ENCODE measurements around the gene NOTCH1. TPM values are rescaled to one million over a fixed set of nuclear protein-coding genes. Genes with fewer than 3 reads are reported as not detected.

NOTCH1 gene
- total and polyA plus RNA-seq, 7 experiments from 2014 or later = 1.9 to 92.9 (median 52.0) TPM

DNA sequence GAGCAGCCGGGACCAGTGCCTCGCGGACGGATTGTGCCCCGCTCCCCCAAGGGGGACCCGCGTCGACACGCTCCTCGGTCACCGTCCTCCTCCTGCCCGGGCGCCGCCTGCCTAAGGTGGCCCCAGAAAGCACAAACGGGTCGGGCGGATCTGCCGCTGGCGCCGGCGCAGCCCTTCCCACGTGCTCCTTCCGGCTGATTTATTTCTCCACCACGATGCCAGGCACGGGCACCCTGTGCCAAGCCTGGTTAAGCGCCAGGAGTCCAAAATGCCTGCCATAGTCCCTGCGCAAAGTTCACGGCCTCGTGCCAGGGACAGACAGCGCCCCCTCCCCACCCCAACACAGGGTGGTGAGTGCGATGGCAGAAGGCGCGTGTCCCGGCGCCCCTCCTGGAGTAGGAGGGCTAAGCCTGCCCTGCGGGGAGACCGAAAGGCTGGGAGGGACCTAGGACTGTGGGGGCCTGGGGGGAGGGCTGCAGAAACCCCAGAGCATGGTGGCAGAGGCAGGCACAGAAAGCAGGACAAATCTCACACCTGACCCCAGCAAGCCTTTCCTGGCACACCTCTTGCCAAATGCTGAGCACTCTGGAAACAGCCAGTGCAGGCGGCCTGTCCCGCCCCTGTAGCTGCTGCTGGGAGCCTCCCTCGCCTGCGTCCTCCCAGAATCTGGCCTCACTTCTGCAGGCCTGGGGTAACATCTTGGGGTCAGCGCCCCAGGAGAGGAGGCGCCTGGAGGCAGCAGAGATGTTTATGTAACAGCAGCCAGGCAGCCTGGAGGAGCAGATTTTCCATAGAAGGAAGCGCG lies 1.1 kb upstream of the NOTCH1 start:
- Histone ChIP-seq H3K27ac (ENCODE audit: low read depth, low read length) (peak overlapping the region; percentile 70), H3K36me3 (ENCODE audit: control insufficient read depth in 2 of 3, insufficient read depth in 3 of 3, low read length in 3 of 3) (peaks cover 0 to 10% (median 0%) of the 10 kb centered on the region in 3 experiments), H3K9me3 (ENCODE audit: control insufficient read depth in 2 of 3, low read length in 3 of 3) (no peaks in the 10 kb centered on the region), H3K4me3 (ENCODE audit: low read length) (peak overlapping the region; percentile 64), H3K27me3 (ENCODE audit: control insufficient read depth in 2 of 2, insufficient read depth in 2 of 2, low read length in 2 of 2) (no peaks in the 10 kb centered on the region), H3K4me1 (ENCODE audit: control insufficient read depth in 2 of 2, insufficient read depth in 2 of 2, low read length in 2 of 2) (peaks cover 20 to 37% of the 10 kb centered on the region in 2 donors)
- Mint-ChIP-seq H3K9me3 (no peaks in the 10 kb centered on the region), H3K27me3 (peaks cover 0 to 2% (median 0%) of the 10 kb centered on the region in 5 donors), H3K4me3 (peak overlapping the region; percentile 77 to 89 (median 83)), H3K36me3 (peaks cover 0 to 3% (median 0%) of the 10 kb centered on the region in 5 donors), H3K27ac (peak overlapping the region in 8 of 9 donors; percentile 60 to 90 (median 80)), H3K4me1 (peaks cover 7 to 43% (median 29%) of the 10 kb centered on the region in 7 donors)
- CTCF ChIA-PET = no interaction called here
- DNase-seq = peak; percentile 38 to 65 (median 59)
- intact Hi-C loops (cut with micrococcal nuclease) = loop anchor here (1.0 to 10.0 kb wide), 12 partner anchors 9 to 675 kb away; partner anchors contain the start of genes SEC16A (in 2 of the 2), CAMSAP1 (in 1 of the 2), QSOX2 (in 1 of the 2) and RNF208 (in 1 of the 2)
- ATAC-seq = peak; percentile 17
- POLR2A ChIA-PET = interaction anchor here (0.8 to 1.1 kb wide), 2 partner anchors 10 to 63 kb away, joined by 3 to 5 read pairs; no protein-coding TSS in a partner anchor

DNA sequence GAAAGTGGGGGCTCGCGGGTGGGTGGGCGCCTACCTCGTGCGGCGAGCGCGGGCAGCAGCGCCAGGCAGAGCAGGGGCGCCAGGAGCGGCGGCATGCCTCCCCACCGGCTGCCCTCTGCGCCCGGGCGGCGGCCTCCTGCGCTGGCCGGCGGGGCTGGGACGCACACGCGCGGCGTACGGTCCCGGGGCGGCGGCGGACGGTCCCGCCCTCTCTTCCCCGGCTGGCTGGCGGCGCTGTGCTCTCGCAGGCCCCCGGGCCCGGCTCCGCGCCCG lies 220 bp downstream of the NOTCH1 start:
- Histone ChIP-seq H3K27me3 (ENCODE audit: control insufficient read depth in 2 of 2, insufficient read depth in 2 of 2, low read length in 2 of 2) (no peaks in the 10 kb centered on the region), H3K27ac (ENCODE audit: low read depth, low read length) (peak overlapping the region; percentile 80), H3K36me3 (ENCODE audit: control insufficient read depth in 2 of 3, insufficient read depth in 3 of 3, low read length in 3 of 3) (peaks cover 0 to 20% (median 0%) of the 10 kb centered on the region in 3 experiments), H3K4me1 (ENCODE audit: control insufficient read depth in 2 of 2, insufficient read depth in 2 of 2, low read length in 2 of 2) (peaks cover 21 to 33% of the 10 kb centered on the region in 2 donors), H3K9me3 (ENCODE audit: control insufficient read depth in 2 of 3, low read length in 3 of 3) (no peaks in the 10 kb centered on the region), H3K4me3 (ENCODE audit: low read length) (no peak overlapping the region)
- intact Hi-C loops (cut with micrococcal nuclease) = loop anchor here (1.0 to 10.0 kb wide), 9 partner anchors 12 to 677 kb away; partner anchors contain the start of genes DNLZ (in 2 of the 2), CAMSAP1 (in 1 of the 2), QSOX2 (in 1 of the 2) and RNF208 (in 1 of the 2)
- CTCF ChIA-PET = no interaction called here
- ATAC-seq (no peak), DNase-seq (no peak)
- POLR2A ChIA-PET = interaction anchor here (1.1 kb wide), 1 partner anchor 9 kb away, joined by 5 read pairs; no protein-coding TSS in a partner anchor
- Mint-ChIP-seq H3K4me3 (peak overlapping the region in 1 of 10 donors; percentile 78), H3K27me3 (no peaks in the 10 kb centered on the region), H3K36me3 (peaks cover 0 to 4% (median 0%) of the 10 kb centered on the region in 5 donors), H3K9me3 (no peaks in the 10 kb centered on the region), H3K27ac (no peak overlapping the region), H3K4me1 (peaks cover 4 to 43% (median 33%) of the 10 kb centered on the region in 7 donors)

DNA sequence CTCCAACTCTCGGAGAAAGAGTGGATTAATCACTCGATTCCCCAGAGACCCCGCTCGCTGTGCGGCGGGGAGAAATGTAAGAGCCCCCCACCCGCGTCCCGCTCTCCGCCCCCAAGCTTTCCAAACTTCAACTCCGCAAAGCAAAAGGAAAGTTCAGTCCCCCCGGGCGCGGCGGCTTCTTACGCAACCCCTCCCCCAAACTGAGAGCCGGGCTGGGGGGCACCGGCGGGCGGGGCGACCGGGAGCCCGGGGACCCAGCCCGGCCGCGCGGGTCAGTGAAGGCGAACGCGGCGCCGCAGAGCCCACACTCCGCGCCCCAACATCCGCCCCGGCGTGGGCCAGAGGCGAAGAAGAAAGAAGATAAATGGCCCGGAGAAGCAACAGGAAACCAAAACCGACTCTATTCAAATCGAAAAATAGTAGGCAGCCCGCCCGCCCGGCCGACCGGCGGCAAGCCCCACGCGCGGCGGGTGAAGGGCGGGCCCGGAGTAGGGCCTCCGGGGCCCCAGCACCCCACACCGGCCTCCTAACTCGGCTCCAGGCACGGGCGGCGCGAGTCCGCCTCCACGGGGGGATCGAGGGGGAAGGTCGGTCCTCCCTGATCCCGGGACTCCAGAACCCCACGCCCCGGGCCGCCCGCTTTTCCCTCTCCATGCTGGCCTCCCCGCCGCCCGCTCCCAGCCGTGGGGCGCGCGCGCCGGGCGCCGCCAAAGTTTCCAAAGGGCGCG lies 720 bp downstream of the NOTCH1 start:
- H3K27me3 Mint-ChIP-seq = no peaks in the 10 kb centered on the region
- DNase-seq = peak; percentile 25 to 79 (median 48)
- Histone ChIP-seq H3K27ac (ENCODE audit: low read depth, low read length) (peak overlapping the region; percentile 80), H3K9me3 (ENCODE audit: control insufficient read depth in 2 of 3, low read length in 3 of 3) (no peaks in the 10 kb centered on the region), H3K27me3 (ENCODE audit: control insufficient read depth in 2 of 2, insufficient read depth in 2 of 2, low read length in 2 of 2) (no peaks in the 10 kb centered on the region), H3K4me3 (ENCODE audit: low read length) (peak overlapping the region; percentile 81), H3K4me1 (ENCODE audit: control insufficient read depth in 2 of 2, insufficient read depth in 2 of 2, low read length in 2 of 2) (peaks cover 26 to 35% of the 10 kb centered on the region in 2 donors), H3K36me3 (ENCODE audit: control insufficient read depth in 2 of 3, insufficient read depth in 3 of 3, low read length in 3 of 3) (peaks cover 0 to 20% (median 0%) of the 10 kb centered on the region in 3 experiments)
- H3K27ac Mint-ChIP-seq = peak overlapping the region; percentile 43 to 79 (median 76)
- no peaks in the 10 kb centered on the region for H3K9me3 Mint-ChIP-seq
- peaks cover 0 to 5% (median 0%) of the 10 kb centered on the region in 5 donors for H3K36me3 Mint-ChIP-seq
- intact Hi-C loops (cut with micrococcal nuclease) = loop anchor here (1.0 to 10.0 kb wide), 9 partner anchors 12 to 677 kb away; partner anchors contain the start of genes DNLZ (in 2 of the 2), CAMSAP1 (in 1 of the 2), QSOX2 (in 1 of the 2) and RNF208 (in 1 of the 2)
- ChIA-PET POLR2A (interaction anchor here (0.9 to 1.4 kb wide), 3 partner anchors 15 to 184 kb away, joined by 3 to 5 read pairs (median 4); no protein-coding TSS in a partner anchor), CTCF (no interaction called here)
- H3K4me3 Mint-ChIP-seq = peak overlapping the region; percentile 78 to 95 (median 88)
- peaks cover 9 to 48% (median 37%) of the 10 kb centered on the region in 7 donors for H3K4me1 Mint-ChIP-seq
- ATAC-seq = peak; percentile 9

DNA sequence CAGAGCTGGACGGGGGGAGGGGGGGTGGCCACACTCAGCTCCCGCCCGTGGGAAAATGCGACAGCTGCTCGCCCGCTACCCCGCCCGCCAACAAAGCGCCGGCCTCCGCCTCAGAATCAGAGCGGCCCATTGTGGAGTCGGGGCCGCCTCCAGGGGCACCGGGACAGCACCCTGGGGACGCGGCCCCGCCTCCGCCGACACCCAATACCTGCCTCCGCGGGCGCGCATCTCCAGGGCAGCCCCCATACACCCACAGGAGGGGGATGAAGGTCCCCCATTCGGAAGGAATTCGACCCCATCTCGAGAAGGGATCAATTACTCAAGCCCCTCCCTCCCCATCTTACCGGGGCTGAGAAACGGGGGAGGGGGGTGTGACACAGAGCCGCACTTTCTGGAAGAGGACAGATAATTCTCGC lies 1.3 kb downstream of the NOTCH1 start:
- intact Hi-C loops (cut with micrococcal nuclease) = loop anchor here in 1 of 2 donors (10.0 kb wide), 2 partner anchors 140 to 300 kb away; partner anchors contain the start of genes QSOX2 and SNAPC4
- H3K9me3 Mint-ChIP-seq = no peaks in the 10 kb centered on the region
- ChIA-PET CTCF (no interaction called here), POLR2A (interaction anchor here (0.9 to 1.4 kb wide), 3 partner anchors 15 to 184 kb away, joined by 3 to 5 read pairs (median 4); no protein-coding TSS in a partner anchor)
- peak overlapping the region; percentile 38 to 79 (median 76) for H3K27ac Mint-ChIP-seq
- peaks cover 0 to 5% (median 0%) of the 10 kb centered on the region in 5 donors for H3K36me3 Mint-ChIP-seq
- H3K27me3 Mint-ChIP-seq = no peaks in the 10 kb centered on the region
- H3K27ac ChIP-seq (ENCODE audit: low read depth, low read length) = peak overlapping the region; percentile 80
- ATAC-seq = no peak
- H3K4me3 ChIP-seq (ENCODE audit: low read length) = peak overlapping the region; percentile 81
- peak overlapping the region; percentile 78 to 95 (median 88) for H3K4me3 Mint-ChIP-seq
- peaks cover 31 to 40% of the 10 kb centered on the region in 2 donors for H3K4me1 ChIP-seq (ENCODE audit: control insufficient read depth in 2 of 2, insufficient read depth in 2 of 2, low read length in 2 of 2)
- DNase-seq = peak in 7 of 9 donors; percentile 25 to 76 (median 35)
- peaks cover 0 to 20% (median 0%) of the 10 kb centered on the region in 3 experiments for H3K36me3 ChIP-seq (ENCODE audit: control insufficient read depth in 2 of 3, insufficient read depth in 3 of 3, low read length in 3 of 3)
- no peaks in the 10 kb centered on the region for H3K9me3 ChIP-seq (ENCODE audit: control insufficient read depth in 2 of 3, low read length in 3 of 3)
- no peaks in the 10 kb centered on the region for H3K27me3 ChIP-seq (ENCODE audit: control insufficient read depth in 2 of 2, insufficient read depth in 2 of 2, low read length in 2 of 2)
- peaks cover 13 to 53% (median 40%) of the 10 kb centered on the region in 7 donors for H3K4me1 Mint-ChIP-seq

DNA sequence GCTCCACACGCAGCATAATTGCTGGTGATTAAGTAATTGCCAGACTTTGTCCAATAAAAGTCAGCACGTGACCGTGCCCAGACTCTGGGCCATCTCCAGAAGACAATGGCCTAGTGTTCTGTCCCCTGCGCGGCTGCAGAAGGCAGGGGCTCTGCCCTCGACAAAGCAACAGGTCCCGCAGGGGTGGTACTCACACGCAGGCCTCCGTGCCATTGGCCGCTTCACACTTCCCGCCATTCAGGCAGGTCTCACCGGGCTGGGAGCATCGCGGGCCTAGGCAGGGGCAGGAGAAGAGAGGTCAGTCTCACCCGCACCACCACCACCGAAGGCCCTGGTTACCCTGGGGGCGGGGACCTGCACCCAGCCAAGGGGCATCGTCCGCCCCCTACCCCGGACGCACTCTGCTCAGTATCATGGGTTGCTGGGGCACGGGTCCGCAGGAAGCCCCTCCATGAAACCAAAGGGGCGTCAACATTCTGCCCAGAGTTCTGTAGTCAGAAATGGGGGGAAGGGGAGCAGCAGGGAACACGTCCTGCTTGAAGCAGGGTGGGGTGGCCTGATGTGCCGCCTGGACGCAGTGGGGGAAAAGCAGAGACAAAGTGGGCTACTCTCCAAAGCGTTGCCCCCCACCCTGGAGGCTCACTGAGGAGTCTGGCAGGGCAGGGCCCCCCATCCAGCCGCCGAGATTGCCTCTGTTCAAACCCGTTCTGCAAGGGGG lies 1.9 kb downstream of the NOTCH1 start:
- Histone ChIP-seq H3K4me3 (ENCODE audit: low read length) (peak overlapping the region; percentile 81), H3K4me1 (ENCODE audit: control insufficient read depth in 2 of 2, insufficient read depth in 2 of 2, low read length in 2 of 2) (peaks cover 37 to 46% of the 10 kb centered on the region in 2 donors)

More for the DNA sequence above, 1.9 kb downstream of the NOTCH1 start:
- peak overlapping the region in 6 of 9 donors; percentile 58 to 83 (median 76) for H3K27ac Mint-ChIP-seq
- no peaks in the 10 kb centered on the region for H3K27me3 Mint-ChIP-seq
- H3K27me3 ChIP-seq (ENCODE audit: control insufficient read depth in 2 of 2, insufficient read depth in 2 of 2, low read length in 2 of 2) = no peaks in the 10 kb centered on the region
- peak overlapping the region; percentile 78 to 95 (median 88) for H3K4me3 Mint-ChIP-seq
- ATAC-seq (no peak), DNase-seq (no peak)
- ChIA-PET POLR2A (interaction anchor here (1.1 to 1.4 kb wide), 3 partner anchors 11 to 185 kb away, joined by 3 to 8 read pairs (median 5); no protein-coding TSS in a partner anchor), CTCF (no interaction called here)
- H3K9me3 Mint-ChIP-seq = no peaks in the 10 kb centered on the region
- H3K36me3 ChIP-seq (ENCODE audit: control insufficient read depth in 2 of 3, insufficient read depth in 3 of 3, low read length in 3 of 3) = peaks cover 0 to 20% (median 0%) of the 10 kb centered on the region in 3 experiments
- intact Hi-C loops (cut with micrococcal nuclease) = loop anchor here in 1 of 2 donors (10.0 kb wide), 2 partner anchors 139 to 299 kb away; partner anchors contain the start of genes QSOX2 and SNAPC4
- peak overlapping the region; percentile 80 for H3K27ac ChIP-seq (ENCODE audit: low read depth, low read length)
- H3K9me3 ChIP-seq (ENCODE audit: control insufficient read depth in 2 of 3, low read length in 3 of 3) = no peaks in the 10 kb centered on the region
- H3K4me1 Mint-ChIP-seq = peaks cover 17 to 59% (median 45%) of the 10 kb centered on the region in 7 donors
- H3K36me3 Mint-ChIP-seq = peaks cover 0 to 5% (median 0%) of the 10 kb centered on the region in 5 donors

Data from naive thymus-derived CD4-positive, alpha-beta T cell (primary cell).